Gastrocnemius medialis (tissue), 4 donors: Measurements from ENCODE around the gene PABPC3.

Source experiments
- POLR2A ChIP-seq, 2 donors: fragments of 450-650 bp; IDR thresholded peaks; one replicate each; pipeline ENCODE4 v1.6.1; 2017; ENCODE audit warnings: antibody characterized with exemption in 2 of 2, mild to moderate bottlenecking in 2 of 2, moderate library complexity in 2 of 2
- TF ChIP-seq, protein P1 (sequence below), 5 experiments: fragments of 450-650 bp in 3 of 5; fragments of 200-600 bp in 2 of 5; sonication (generic) in 2 of 5; IDR thresholded peaks in 4 of 5; conservative IDR thresholded peaks in 1 of 5; 1 replicate in 4 of 5; 2 replicates in 1 of 5; pipeline ENCODE4 v1.5.1; 2016 to 2019; ENCODE audit warnings: antibody characterized with exemption in 5 of 5, mild to moderate bottlenecking in 3 of 5, moderate library complexity in 3 of 5

DNA sequence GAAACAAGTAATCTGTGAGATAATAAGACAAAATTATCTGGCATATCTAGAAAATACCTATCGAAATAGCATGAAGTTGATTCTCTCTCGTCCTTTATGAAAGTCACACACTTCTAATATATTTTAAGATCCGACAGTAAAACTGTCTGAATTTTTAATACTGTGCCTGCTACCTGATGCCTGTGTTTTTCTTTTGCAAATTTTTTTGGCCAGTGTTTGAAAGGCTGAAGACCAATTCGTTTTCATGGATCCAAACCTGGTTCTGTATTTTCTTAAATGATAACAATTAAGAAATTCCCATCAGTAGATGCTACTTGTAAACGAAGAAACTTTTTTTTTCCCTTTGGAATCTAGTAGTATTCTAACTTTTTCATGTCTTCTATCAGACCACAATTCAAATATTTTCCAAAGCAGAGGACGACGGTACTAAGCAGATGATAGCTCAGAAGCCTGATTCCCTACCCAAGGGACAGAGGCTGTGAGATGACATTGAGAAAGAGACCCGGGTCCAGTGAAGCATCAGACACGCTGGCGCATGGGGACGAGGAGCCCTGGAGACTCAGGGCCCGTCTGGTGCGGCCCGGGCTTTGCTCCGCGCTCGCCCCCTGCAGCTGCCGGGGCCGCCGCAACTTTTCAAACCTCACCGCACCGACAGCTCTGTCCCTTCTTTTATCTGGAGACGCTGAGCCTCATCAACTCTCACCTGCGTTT lies 49.5 kb upstream of the PABPC3 start:
- TF ChIP-seq, protein P1, sequence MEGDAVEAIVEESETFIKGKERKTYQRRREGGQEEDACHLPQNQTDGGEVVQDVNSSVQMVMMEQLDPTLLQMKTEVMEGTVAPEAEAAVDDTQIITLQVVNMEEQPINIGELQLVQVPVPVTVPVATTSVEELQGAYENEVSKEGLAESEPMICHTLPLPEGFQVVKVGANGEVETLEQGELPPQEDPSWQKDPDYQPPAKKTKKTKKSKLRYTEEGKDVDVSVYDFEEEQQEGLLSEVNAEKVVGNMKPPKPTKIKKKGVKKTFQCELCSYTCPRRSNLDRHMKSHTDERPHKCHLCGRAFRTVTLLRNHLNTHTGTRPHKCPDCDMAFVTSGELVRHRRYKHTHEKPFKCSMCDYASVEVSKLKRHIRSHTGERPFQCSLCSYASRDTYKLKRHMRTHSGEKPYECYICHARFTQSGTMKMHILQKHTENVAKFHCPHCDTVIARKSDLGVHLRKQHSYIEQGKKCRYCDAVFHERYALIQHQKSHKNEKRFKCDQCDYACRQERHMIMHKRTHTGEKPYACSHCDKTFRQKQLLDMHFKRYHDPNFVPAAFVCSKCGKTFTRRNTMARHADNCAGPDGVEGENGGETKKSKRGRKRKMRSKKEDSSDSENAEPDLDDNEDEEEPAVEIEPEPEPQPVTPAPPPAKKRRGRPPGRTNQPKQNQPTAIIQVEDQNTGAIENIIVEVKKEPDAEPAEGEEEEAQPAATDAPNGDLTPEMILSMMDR (IDR thresholded peaks at IDR 0.05 in 4 of 5, conservative IDR thresholded peaks at IDR 0.05 in 1 of 5) = no peak
- TF ChIP-seq POLR2A (IDR thresholded peaks at IDR 0.05) = no peak
